ENCODE data around the gene SP5.

Gene SP5

GRCh38 chr2:170715062-170715931, at the start of gene SP5:
TSS of gene SP5 (plus strand) at chr2:170715337. CDS start at chr2:170715513, 176 bp downstream.
- Histone ChIP-seq H3K27ac (ENCODE audit: low read length) (no peak within 1 kb of the TSS), H3F3A (ENCODE audit: insufficient read depth, low read length) (peaks cover 3% of the 10 kb centered on the region; the same call in 1 of the 2 replicates), H3K9me2 (replicated peaks; ENCODE audit: insufficient read depth, low read length) (no peaks in the 10 kb centered on the region), H3K9ac (ENCODE audit: low read length) (peak within 1 kb of the TSS; percentile 26; the same call in 1 of the 2 replicates), H4K20me1 (ENCODE audit: insufficient read depth, low read length) (no peaks in the 10 kb centered on the region), H3K36me3 (replicated peaks; ENCODE audit: insufficient read depth, low read length) (no peaks in the 10 kb centered on the region), H3K79me2 (ENCODE audit: low read length) (no peaks in the 10 kb centered on the region), H3K4me2 (ENCODE audit: low read depth, low read length) (peak within 1 kb of the TSS; percentile 89), H2AFZ (ENCODE audit: low read length) (peak within 1 kb of the TSS; percentile 100), H3K27me3 (replicated peaks; ENCODE audit: insufficient read depth, low read length) (0 out of 2 replicates have a peak, but pooled peaks cover 11% of the 10 kb centered on the region), H3K4me1 (ENCODE audit: low read length) (no peaks in the 10 kb centered on the region), H3K9me3 (replicated peaks; ENCODE audit: insufficient read depth, low read length) (no peaks in the 10 kb centered on the region), H3K4me3 (ENCODE audit: low read length) (peak within 1 kb of the TSS; percentile 70)
- no peak for TF ChIP-seq EZH2phosphoT487 (IDR thresholded peaks at IDR 0.05; ENCODE audit: low read length)
- no peak for TF ChIP-seq EZH2 (optimal IDR thresholded peaks at IDR 0.05; ENCODE audit: low read depth, low read length)
- TF ChIP-seq, protein P1, sequence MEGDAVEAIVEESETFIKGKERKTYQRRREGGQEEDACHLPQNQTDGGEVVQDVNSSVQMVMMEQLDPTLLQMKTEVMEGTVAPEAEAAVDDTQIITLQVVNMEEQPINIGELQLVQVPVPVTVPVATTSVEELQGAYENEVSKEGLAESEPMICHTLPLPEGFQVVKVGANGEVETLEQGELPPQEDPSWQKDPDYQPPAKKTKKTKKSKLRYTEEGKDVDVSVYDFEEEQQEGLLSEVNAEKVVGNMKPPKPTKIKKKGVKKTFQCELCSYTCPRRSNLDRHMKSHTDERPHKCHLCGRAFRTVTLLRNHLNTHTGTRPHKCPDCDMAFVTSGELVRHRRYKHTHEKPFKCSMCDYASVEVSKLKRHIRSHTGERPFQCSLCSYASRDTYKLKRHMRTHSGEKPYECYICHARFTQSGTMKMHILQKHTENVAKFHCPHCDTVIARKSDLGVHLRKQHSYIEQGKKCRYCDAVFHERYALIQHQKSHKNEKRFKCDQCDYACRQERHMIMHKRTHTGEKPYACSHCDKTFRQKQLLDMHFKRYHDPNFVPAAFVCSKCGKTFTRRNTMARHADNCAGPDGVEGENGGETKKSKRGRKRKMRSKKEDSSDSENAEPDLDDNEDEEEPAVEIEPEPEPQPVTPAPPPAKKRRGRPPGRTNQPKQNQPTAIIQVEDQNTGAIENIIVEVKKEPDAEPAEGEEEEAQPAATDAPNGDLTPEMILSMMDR (IDR thresholded peaks at IDR 0.05; ENCODE audit: low read length): no peak
- peak; percentile 65 for DNase-seq

DNA sequence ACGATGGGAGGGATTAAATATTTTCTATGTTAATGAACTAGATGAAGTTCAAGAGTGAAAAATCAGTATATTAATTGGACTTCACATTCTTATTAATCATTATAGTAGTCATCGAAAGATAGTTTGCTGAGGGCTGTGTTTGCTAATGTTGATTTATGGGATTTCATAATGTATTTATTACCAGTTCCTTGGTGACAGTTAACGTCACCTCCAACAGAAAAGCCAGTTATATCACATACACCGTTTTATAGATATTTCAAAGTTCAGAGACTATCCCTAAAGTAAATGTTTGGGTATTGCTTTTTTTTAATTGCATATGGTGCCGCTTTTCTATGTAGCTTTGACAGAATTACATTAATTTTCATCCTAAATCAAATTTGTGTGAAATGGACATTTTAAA, 49.4 kb upstream of the SP5 start:
- Histone ChIP-seq H3K9ac (ENCODE audit: low read length) (no peak overlapping the region), H3K4me2 (ENCODE audit: low read depth, low read length) (no peak overlapping the region), H3K36me3 (replicated peaks; ENCODE audit: insufficient read depth, low read length) (no peaks in the 10 kb centered on the region), H2AFZ (ENCODE audit: low read length) (no peak overlapping the region), H3K9me2 (replicated peaks; ENCODE audit: insufficient read depth, low read length) (no peaks in the 10 kb centered on the region), H3K27me3 (replicated peaks; ENCODE audit: insufficient read depth, low read length) (no peaks in the 10 kb centered on the region), H4K20me1 (ENCODE audit: insufficient read depth, low read length) (no peaks in the 10 kb centered on the region), H3K4me3 (ENCODE audit: low read length) (no peak overlapping the region), H3K27ac (ENCODE audit: low read length) (no peak overlapping the region), H3K9me3 (replicated peaks; ENCODE audit: insufficient read depth, low read length) (no peaks in the 10 kb centered on the region), H3K4me1 (ENCODE audit: low read length) (no peaks in the 10 kb centered on the region), H3F3A (ENCODE audit: insufficient read depth, low read length) (no peaks in the 10 kb centered on the region), H3K79me2 (ENCODE audit: low read length) (no peaks in the 10 kb centered on the region)
- no peak for DNase-seq
- TF ChIP-seq EZH2phosphoT487 (IDR thresholded peaks at IDR 0.05; ENCODE audit: low read length): no peak
- TF ChIP-seq, protein P1 (IDR thresholded peaks at IDR 0.05; ENCODE audit: low read length): no peak
- TF ChIP-seq EZH2 (optimal IDR thresholded peaks at IDR 0.05; ENCODE audit: low read depth, low read length): no peak

GRCh38 chr2:170669909-170670308, 45.2 kb upstream of the SP5 start:
- Histone ChIP-seq H3K9me3 (replicated peaks; ENCODE audit: insufficient read depth, low read length) (no peaks in the 10 kb centered on the region), H3K4me1 (ENCODE audit: low read length) (no peaks in the 10 kb centered on the region), H3K36me3 (replicated peaks; ENCODE audit: insufficient read depth, low read length) (no peaks in the 10 kb centered on the region), H3K9ac (ENCODE audit: low read length) (no peak overlapping the region), H3K9me2 (replicated peaks; ENCODE audit: insufficient read depth, low read length) (no peaks in the 10 kb centered on the region), H3K27ac (ENCODE audit: low read length) (no peak overlapping the region), H3K79me2 (ENCODE audit: low read length) (no peaks in the 10 kb centered on the region), H3F3A (ENCODE audit: insufficient read depth, low read length) (no peaks in the 10 kb centered on the region), H2AFZ (ENCODE audit: low read length) (no peak overlapping the region), H3K4me2 (ENCODE audit: low read depth, low read length) (no peak overlapping the region), H3K27me3 (replicated peaks; ENCODE audit: insufficient read depth, low read length) (no peaks in the 10 kb centered on the region), H4K20me1 (ENCODE audit: insufficient read depth, low read length) (no peaks in the 10 kb centered on the region), H3K4me3 (ENCODE audit: low read length) (no peak overlapping the region)
- TF ChIP-seq, protein P1 (IDR thresholded peaks at IDR 0.05; ENCODE audit: low read length): no peak
- TF ChIP-seq EZH2 (optimal IDR thresholded peaks at IDR 0.05; ENCODE audit: low read depth, low read length) (no peak), EZH2phosphoT487 (IDR thresholded peaks at IDR 0.05; ENCODE audit: low read length) (no peak)
- DNase-seq: no peak
